ENCODE results near the gene R3HCC1L. TPM values are rescaled to one million over a fixed set of nuclear protein-coding genes. Genes with fewer than 3 reads are reported as not detected.

R3HCC1L gene
- total RNA-seq, 5 donors from 2014 or later (not counting 1 experiment from before 2014, with no cell fraction given), result 21.5 to 23.4 (median 22.6) TPM

- no peak overlapping the region for H3K27ac ChIP-seq (ENCODE audit: low read length)
- ATAC-seq (replicated peaks in 1 of 4), result no peak
- H3K4me3 Mint-ChIP-seq, result no peak overlapping the region
- no peaks in the 10 kb centered on the region for H3K9me3 Mint-ChIP-seq
- H3K27me3 ChIP-seq (replicated peaks in 1 of 2; ENCODE audit: control insufficient read depth in 2 of 2, extremely low read depth in 1 of 2, insufficient read depth in 2 of 2, low read length in 1 of 2), result peaks cover 0 to 53% of the 10 kb centered on the region in 2 experiments
- peaks cover 1 to 5% (median 4%) of the 10 kb centered on the region in 3 donors for H3K4me1 Mint-ChIP-seq
- no peaks in the 10 kb centered on the region for H3K9me3 ChIP-seq
- DNase-seq, result no peak
- peaks cover 0 to 14% of the 10 kb centered on the region in 2 experiments for H3K4me1 ChIP-seq (ENCODE audit: control insufficient read depth in 1 of 2, extremely low read depth in 1 of 2, insufficient read depth in 2 of 2, low read length in 2 of 2)
- no peak overlapping the region for H3K27ac Mint-ChIP-seq
- ChIA-PET POLR2A (no interaction called here), CTCF (no interaction called here)
- no peak overlapping the region for H3K4me3 ChIP-seq (ENCODE audit: control insufficient read depth in 1 of 2, extremely low read depth in 1 of 2, low read length in 1 of 2)
- peaks cover 30 to 37% of the 10 kb centered on the region in 2 donors for H3K27me3 Mint-ChIP-seq
- 100% methylated on average over 4 of the region's 17 CpGs for WGBS (ENCODE audit: insufficient coverage)
- peaks cover 1% of the 10 kb centered on the region for H3K36me3 Mint-ChIP-seq
- H3K36me3 ChIP-seq (ENCODE audit: control insufficient read depth in 2 of 2, extremely low read depth in 1 of 2, insufficient read depth in 1 of 2, low read length in 1 of 2), result no peaks in the 10 kb centered on the region
These were observed 131.2 kb downstream of the R3HCC1L start for GRCh38 chr10:98265403-98266378.

- Mint-ChIP-seq H3K27me3 (peaks cover 36 to 41% of the 10 kb centered on the region in 2 donors), H3K4me3 (peak overlapping the region in 2 of 3 donors; percentile 1 to 79), H3K4me1 (peaks cover 1 to 5% (median 4%) of the 10 kb centered on the region in 3 donors), H3K9me3 (no peaks in the 10 kb centered on the region), H3K36me3 (no peaks in the 10 kb centered on the region), H3K27ac (no peak overlapping the region)
- H3K9me3 ChIP-seq, result no peaks in the 10 kb centered on the region
- 96% methylated on average over 2 of the region's 5 CpGs for WGBS (ENCODE audit: insufficient coverage)
- ChIA-PET CTCF (no interaction called here), POLR2A (no interaction called here)
- no peak overlapping the region for H3K27ac ChIP-seq (ENCODE audit: low read length)
- H3K4me3 ChIP-seq (ENCODE audit: control insufficient read depth in 1 of 2, extremely low read depth in 1 of 2, low read length in 1 of 2), result no peak overlapping the region
- peaks cover 0 to 14% of the 10 kb centered on the region in 2 experiments for H3K4me1 ChIP-seq (ENCODE audit: control insufficient read depth in 1 of 2, extremely low read depth in 1 of 2, insufficient read depth in 2 of 2, low read length in 2 of 2)
- DNase-seq, result no peak
- ATAC-seq (replicated peaks in 1 of 4), result no peak
- H3K27me3 ChIP-seq (replicated peaks in 1 of 2; ENCODE audit: control insufficient read depth in 2 of 2, extremely low read depth in 1 of 2, insufficient read depth in 2 of 2, low read length in 1 of 2), result peaks cover 0 to 56% of the 10 kb centered on the region in 2 experiments
- no peaks in the 10 kb centered on the region for H3K36me3 ChIP-seq (ENCODE audit: control insufficient read depth in 2 of 2, extremely low read depth in 1 of 2, insufficient read depth in 1 of 2, low read length in 1 of 2)
These were observed 132.2 kb downstream of the R3HCC1L start for GRCh38 chr10:98266647-98267046.

GRCh38 chr10:98267069-98267893, 132.8 kb downstream of the R3HCC1L start:
- H3K4me3 Mint-ChIP-seq, result peak overlapping the region; percentile 60 to 79 (median 65)

GRCh38 chr10:98267894-98268693, 133.6 kb downstream of the R3HCC1L start, which contains the start of gene LOXL4:
TSS of gene LOXL4 (minus strand) at chr10:98268194. CDS start at chr10:98263019, 5,175 bp downstream.
- Mint-ChIP-seq H3K4me1 (peaks cover 1 to 5% (median 4%) of the 10 kb centered on the region in 3 donors), H3K36me3 (no peaks in the 10 kb centered on the region), H3K27me3 (peaks cover 47 to 50% of the 10 kb centered on the region in 2 donors), H3K4me3 (peak within 1 kb of the TSS; percentile 65 to 79 (median 69)), H3K27ac (peak within 1 kb of the TSS in 1 of 2 donors; percentile 12), H3K9me3 (no peaks in the 10 kb centered on the region)
- DNase-seq, result peak in 3 of 35 experiments; percentile 7 to 40 (median 24)
- H3K36me3 ChIP-seq (ENCODE audit: control insufficient read depth in 2 of 2, extremely low read depth in 1 of 2, insufficient read depth in 1 of 2, low read length in 1 of 2), result no peaks in the 10 kb centered on the region
- WGBS (ENCODE audit: insufficient coverage), result 13% methylated on average over 41 of the region's 75 CpGs
- peaks cover 0 to 65% of the 10 kb centered on the region in 2 experiments for H3K27me3 ChIP-seq (replicated peaks in 1 of 2; ENCODE audit: control insufficient read depth in 2 of 2, extremely low read depth in 1 of 2, insufficient read depth in 2 of 2, low read length in 1 of 2)
- ChIA-PET POLR2A (no interaction called here), CTCF (interaction anchor here in 1 of 2 donors (0.6 kb wide), 1 partner anchor 156 kb away, joined by 3 read pairs; no protein-coding TSS in a partner anchor)
- H3K27ac ChIP-seq (ENCODE audit: low read length), result no peak within 1 kb of the TSS
- peaks cover 0 to 14% of the 10 kb centered on the region in 2 experiments for H3K4me1 ChIP-seq (ENCODE audit: control insufficient read depth in 1 of 2, extremely low read depth in 1 of 2, insufficient read depth in 2 of 2, low read length in 2 of 2)
- ATAC-seq (replicated peaks in 1 of 4), result peak; percentile 9 to 61 (median 50)
- H3K4me3 ChIP-seq (ENCODE audit: control insufficient read depth in 1 of 2, extremely low read depth in 1 of 2, low read length in 1 of 2), result peak within 1 kb of the TSS; percentile 44
- H3K9me3 ChIP-seq, result no peaks in the 10 kb centered on the region

More at GRCh38 chr10:98267069-98267893, 132.8 kb downstream of the R3HCC1L start:
- DNase-seq (peak in 1 of 35 experiments; percentile 10), ATAC-seq (replicated peaks in 1 of 4) (no peak)
- ChIA-PET POLR2A (no interaction called here), CTCF (no interaction called here)
- peaks cover 0 to 59% of the 10 kb centered on the region in 2 experiments for H3K27me3 ChIP-seq (replicated peaks in 1 of 2; ENCODE audit: control insufficient read depth in 2 of 2, extremely low read depth in 1 of 2, insufficient read depth in 2 of 2, low read length in 1 of 2)
- H3K4me1 ChIP-seq (ENCODE audit: control insufficient read depth in 1 of 2, extremely low read depth in 1 of 2, insufficient read depth in 2 of 2, low read length in 2 of 2), result peaks cover 0 to 14% of the 10 kb centered on the region in 2 experiments
- WGBS (ENCODE audit: insufficient coverage), result 82% methylated on average over 19 of the region's 22 CpGs
- no peaks in the 10 kb centered on the region for H3K9me3 ChIP-seq
- no peaks in the 10 kb centered on the region for H3K9me3 Mint-ChIP-seq
- H3K4me1 Mint-ChIP-seq, result peaks cover 1 to 5% (median 4%) of the 10 kb centered on the region in 3 donors
- H3K36me3 Mint-ChIP-seq, result no peaks in the 10 kb centered on the region
- H3K4me3 ChIP-seq (ENCODE audit: control insufficient read depth in 1 of 2, extremely low read depth in 1 of 2, low read length in 1 of 2), result no peak overlapping the region
- H3K27me3 Mint-ChIP-seq, result peaks cover 40 to 44% of the 10 kb centered on the region in 2 donors
- no peak overlapping the region for H3K27ac ChIP-seq (ENCODE audit: low read length)
- H3K36me3 ChIP-seq (ENCODE audit: control insufficient read depth in 2 of 2, extremely low read depth in 1 of 2, insufficient read depth in 1 of 2, low read length in 1 of 2), result no peaks in the 10 kb centered on the region
- peak overlapping the region in 1 of 2 donors; percentile 12 for H3K27ac Mint-ChIP-seq

- Histone ChIP-seq H3K9me3 (no peaks in the 10 kb centered on the region), H3K27me3 (replicated peaks in 1 of 2; ENCODE audit: control insufficient read depth in 2 of 2, extremely low read depth in 1 of 2, insufficient read depth in 2 of 2, low read length in 1 of 2) (peaks cover 0 to 70% of the 10 kb centered on the region in 2 experiments), H3K4me3 (ENCODE audit: control insufficient read depth in 1 of 2, extremely low read depth in 1 of 2, low read length in 1 of 2) (peak overlapping the region; percentile 44), H3K36me3 (ENCODE audit: control insufficient read depth in 2 of 2, extremely low read depth in 1 of 2, insufficient read depth in 1 of 2, low read length in 1 of 2) (no peaks in the 10 kb centered on the region), H3K4me1 (ENCODE audit: control insufficient read depth in 1 of 2, extremely low read depth in 1 of 2, insufficient read depth in 2 of 2, low read length in 2 of 2) (peaks cover 0 to 14% of the 10 kb centered on the region in 2 experiments), H3K27ac (ENCODE audit: low read length) (no peak overlapping the region)
- H3K36me3 Mint-ChIP-seq, result no peaks in the 10 kb centered on the region
- peaks cover 1 to 5% (median 4%) of the 10 kb centered on the region in 3 donors for H3K4me1 Mint-ChIP-seq
- WGBS (ENCODE audit: insufficient coverage), result 32% methylated on average over 10 of the region's 17 CpGs
- POLR2A ChIA-PET, result no interaction called here
- ATAC-seq (replicated peaks in 1 of 4) (peak in 2 of 4 experiments; percentile 12 to 18), DNase-seq (no peak)
- CTCF ChIA-PET, result no interaction called here
- H3K4me3 Mint-ChIP-seq, result peak overlapping the region; percentile 64 to 79 (median 69)
- H3K9me3 Mint-ChIP-seq, result no peaks in the 10 kb centered on the region
- H3K27me3 Mint-ChIP-seq, result peaks cover 53 to 54% of the 10 kb centered on the region in 2 donors
- no peak overlapping the region for H3K27ac Mint-ChIP-seq
These were observed 134.4 kb downstream of the R3HCC1L start for GRCh38 chr10:98268694-98269431.

All from T-cell (primary cell).